ENCODE measurements around the gene KLHL26.

KLHL26 gene

GRCh38 chr19:18636969-18637629 lies at the start of gene KLHL26:
KLHL26 (plus strand) TSS chr19:18637028; CDS start chr19:18637055, 27 bp downstream.
- H3K4me3 ChIP-seq (ENCODE audit: low read depth, low read length), result peak within 1 kb of the TSS; percentile 95
- DNase-seq (ENCODE audit: low read depth), result no peak
- no peak for TF ChIP-seq CTCF (IDR thresholded peaks at IDR 0.05; ENCODE audit: control insufficient read depth, extremely low read depth, insufficient read depth)

- no peak for DNase-seq (ENCODE audit: low read depth)
- H3K4me3 ChIP-seq (ENCODE audit: low read depth, low read length), result no peak overlapping the region
- no peak for TF ChIP-seq CTCF (IDR thresholded peaks at IDR 0.05; ENCODE audit: control insufficient read depth, extremely low read depth, insufficient read depth)
Observed at GRCh38 chr19:18587561-18587960, 49.3 kb upstream of the KLHL26 start.

- DNase-seq (ENCODE audit: low read depth), result no peak
- peak overlapping the region; percentile 84 for H3K4me3 ChIP-seq (ENCODE audit: low read depth, low read length)
- no peak for TF ChIP-seq CTCF (IDR thresholded peaks at IDR 0.05; ENCODE audit: control insufficient read depth, extremely low read depth, insufficient read depth)
Observed at GRCh38 chr19:18587962-18588610, 48.7 kb upstream of the KLHL26 start.

- peak; percentile 25 for DNase-seq (ENCODE audit: low read depth)
- peak; percentile 91 for TF ChIP-seq CTCF (IDR thresholded peaks at IDR 0.05; ENCODE audit: control insufficient read depth, extremely low read depth, insufficient read depth)
- H3K4me3 ChIP-seq (ENCODE audit: low read depth, low read length), result peak within 1 kb of the TSS; percentile 84
Observed at GRCh38 chr19:18588611-18589379, 48.0 kb upstream of the KLHL26 start, which contains the start of gene REX1BD. REX1BD (plus strand) TSS chr19:18588798; CDS start chr19:18588802, 4 bp downstream.

GRCh38 chr19:18589380-18590272 lies 47.2 kb upstream of the KLHL26 start:
- TF ChIP-seq CTCF (IDR thresholded peaks at IDR 0.05; ENCODE audit: control insufficient read depth, extremely low read depth, insufficient read depth), result peak; percentile 39; the same call in 1 of the 2 replicates
- peak overlapping the region; percentile 84 for H3K4me3 ChIP-seq (ENCODE audit: low read depth, low read length)
- peak; percentile 30 for DNase-seq (ENCODE audit: low read depth)
